GM12801 (cell line): ENCODE measurements around the gene FBXL17.

ENCODE experiments used
- TF ChIP-seq, protein P1 (sequence below): IDR thresholded peaks from one replicate; pipeline ENCODE4 v1.5.1; 2011; ENCODE audit warnings: control low read depth; ENCODE audit not compliant: insufficient read length; ENCODE audit errors: extremely low read depth

FBXL17 gene

GRCh38 chr5:107814183-107814827 is 567.6 kb downstream of the FBXL17 start:
- TF ChIP-seq, protein P1, sequence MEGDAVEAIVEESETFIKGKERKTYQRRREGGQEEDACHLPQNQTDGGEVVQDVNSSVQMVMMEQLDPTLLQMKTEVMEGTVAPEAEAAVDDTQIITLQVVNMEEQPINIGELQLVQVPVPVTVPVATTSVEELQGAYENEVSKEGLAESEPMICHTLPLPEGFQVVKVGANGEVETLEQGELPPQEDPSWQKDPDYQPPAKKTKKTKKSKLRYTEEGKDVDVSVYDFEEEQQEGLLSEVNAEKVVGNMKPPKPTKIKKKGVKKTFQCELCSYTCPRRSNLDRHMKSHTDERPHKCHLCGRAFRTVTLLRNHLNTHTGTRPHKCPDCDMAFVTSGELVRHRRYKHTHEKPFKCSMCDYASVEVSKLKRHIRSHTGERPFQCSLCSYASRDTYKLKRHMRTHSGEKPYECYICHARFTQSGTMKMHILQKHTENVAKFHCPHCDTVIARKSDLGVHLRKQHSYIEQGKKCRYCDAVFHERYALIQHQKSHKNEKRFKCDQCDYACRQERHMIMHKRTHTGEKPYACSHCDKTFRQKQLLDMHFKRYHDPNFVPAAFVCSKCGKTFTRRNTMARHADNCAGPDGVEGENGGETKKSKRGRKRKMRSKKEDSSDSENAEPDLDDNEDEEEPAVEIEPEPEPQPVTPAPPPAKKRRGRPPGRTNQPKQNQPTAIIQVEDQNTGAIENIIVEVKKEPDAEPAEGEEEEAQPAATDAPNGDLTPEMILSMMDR: no peak

GRCh38 chr5:107813559-107813958 is 568.3 kb downstream of the FBXL17 start:
- TF ChIP-seq, protein P1: no peak

DNA sequence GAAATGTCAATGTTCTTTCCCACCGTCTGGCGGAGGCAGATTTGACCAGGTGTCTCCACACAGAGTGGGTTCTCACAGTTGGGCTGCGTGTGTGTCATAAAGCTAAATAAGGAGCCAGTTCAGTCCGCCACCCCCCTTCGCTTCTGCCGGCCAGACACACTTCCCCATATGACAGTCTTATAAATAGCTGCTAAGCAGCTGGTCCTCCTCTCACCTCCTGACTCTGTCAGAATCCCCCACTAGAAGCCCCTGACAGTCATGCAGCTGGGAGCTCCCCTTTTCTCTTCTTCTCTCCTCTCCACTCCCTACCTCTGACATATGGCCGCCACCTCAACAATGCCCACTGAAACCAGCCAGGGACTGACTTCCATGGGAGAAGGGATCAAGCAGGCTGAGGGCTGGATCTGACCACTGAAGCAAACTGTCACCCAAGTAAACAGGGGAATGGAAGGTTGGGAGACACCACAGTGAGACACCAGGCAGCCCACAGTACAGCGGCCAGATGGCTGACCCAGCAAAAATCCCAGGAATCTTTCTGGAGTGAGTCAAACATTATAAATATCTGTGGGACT is 569.2 kb downstream of the FBXL17 start:
- TF ChIP-seq, protein P1: no peak

- TF ChIP-seq, protein P1: no peak
These were observed 572.5 kb downstream of the FBXL17 start for GRCh38 chr5:107809201-107810034.
